HepG2 (cell line): ENCODE measurements around the gene PRSS27. TPM values are rescaled to one million over a fixed set of nuclear protein-coding genes. Genes with fewer than 3 reads are reported as not detected.

ENCODE experiments used
- AGO1 ChIP-seq: fragments of 200-400 bp; formaldehyde crosslinking; IDR thresholded peaks from 2 replicates; pipeline ENCODE4 v1.6.1; 2017; ENCODE audit warnings: mild to moderate bottlenecking, low read depth, low read length, moderate library complexity; ENCODE audit not compliant: poor library complexity, severe bottlenecking
- CENPX ChIP-seq: sonication (generic); formaldehyde crosslinking; IDR thresholded peaks from 2 replicates; pipeline ENCODE4 v1.9.0; 2021; ENCODE audit warnings: mild to moderate bottlenecking, missing genetic modification reagents, moderate library complexity
- DMTF1 ChIP-seq: sonication (generic); formaldehyde crosslinking; IDR thresholded peaks from 2 replicates; pipeline ENCODE4 v1.4.0; 2020; ENCODE audit warnings: mild to moderate bottlenecking, missing genetic modification reagents
- FLYWCH1 ChIP-seq: sonication (generic); formaldehyde crosslinking; IDR thresholded peaks from 2 replicates; pipeline ENCODE4 v1.8.1; 2023; ENCODE audit warnings: mild to moderate bottlenecking, missing genetic modification reagents
- HBP1 ChIP-seq: IDR thresholded peaks from 2 replicates; pipeline ENCODE4 v1.6.1; 2016; ENCODE audit warnings: low read depth, control low read depth
- MAF1 ChIP-seq: sonication (generic); formaldehyde crosslinking; IDR thresholded peaks from 2 replicates; pipeline ENCODE4 v1.5.0; 2020; ENCODE audit warnings: missing genetic modification reagents, borderline replicate concordance
- SKIL ChIP-seq: sonication (generic); formaldehyde crosslinking; IDR thresholded peaks from 2 replicates; pipeline ENCODE4 v1.8.0; 2022; ENCODE audit warnings: missing genetic modification reagents, mild to moderate bottlenecking, moderate library complexity, borderline replicate concordance
- THRA ChIP-seq: sonication (generic); formaldehyde crosslinking; IDR thresholded peaks from 2 replicates; pipeline ENCODE4 v1.4.0; 2020; ENCODE audit warnings: missing genetic modification reagents, borderline replicate concordance
- ZBTB34 ChIP-seq: sonication (generic); formaldehyde crosslinking; IDR thresholded peaks from 2 replicates; pipeline ENCODE4 v1.8.0; 2022; ENCODE audit warnings: mild to moderate bottlenecking, missing genetic modification reagents
- ZBTB7B ChIP-seq: sonication (generic); formaldehyde crosslinking; IDR thresholded peaks from 2 replicates; pipeline ENCODE4 v1.4.0; 2020; ENCODE audit warnings: missing genetic modification reagents
- ZNF142 ChIP-seq: sonication (generic); formaldehyde crosslinking; IDR thresholded peaks from 2 replicates; pipeline ENCODE4 v1.4.0; 2020; ENCODE audit warnings: missing genetic modification reagents
- ZNF75D ChIP-seq: sonication (generic); formaldehyde crosslinking; IDR thresholded peaks from 2 replicates; pipeline ENCODE4 v1.8.1; 2023; ENCODE audit warnings: missing genetic modification reagents, mild to moderate bottlenecking, borderline replicate concordance
- polyA plus RNA-seq, 8 experiments: library from polyadenylated mRNA; depleted of rRNA in 3 of 8; stranded (reverse) in 7 of 8; unstranded in 1 of 8; fragments of >200 nt; fragmentation: Illumina TruSeq in 4 of 8; extraction: Trizol in 4 of 8; gene quantifications; 2 replicates each; pipeline versions ENCODE4 v1.2.1 to v1.2.3, GENCODE V29; 2011 to 2016; ENCODE audit warnings: low read depth in 4 of 8, missing spikeins in 1 of 8, mixed read lengths in 1 of 8; ENCODE audit not compliant: insufficient read depth in 1 of 8
- total RNA-seq, 5 experiments: library from RNA; depleted of rRNA; stranded (reverse); fragments of >200 nt; fragmentation: Illumina TruSeq; extraction: Trizol; gene quantifications; 2 replicates each; pipeline ENCODE4 v1.2.3, GENCODE V29; 2016; ENCODE audit warnings: low read depth in 1 of 5

The PRSS27 gene
- total and polyA plus RNA-seq, 2 of the 13 experiments (the other 11 are each of a cell fraction or from before 2014, with no cell fraction given), result 0.20 to 0.73 TPM

- peak; percentile 25; the same call in 1 of the 2 replicates for TF ChIP-seq ZNF142 (CRISPR knock-in tag)
- peak; percentile 52; the same call in 1 of the 2 replicates for TF ChIP-seq ZBTB7B
- TF ChIP-seq SKIL (CRISPR knock-in tag), result 0 out of 2 replicates have a peak, but pooled peaks have one; percentile 26
- TF ChIP-seq CENPX, result no peak
- TF ChIP-seq MAF1 (CRISPR knock-in tag), result peak; percentile 25; the same call in 1 of the 2 replicates
- no peak for TF ChIP-seq ZNF75D
- no peak for TF ChIP-seq DMTF1 (CRISPR knock-in tag)
- TF ChIP-seq THRA, result 0 out of 2 replicates have a peak, but pooled peaks have one; percentile 7
- peak; percentile 63; the same call in 1 of the 2 replicates for TF ChIP-seq FLYWCH1 (CRISPR knock-in tag)
- TF ChIP-seq AGO1, result no peak
- 0 out of 2 replicates have a peak, but pooled peaks have one; percentile 21 for TF ChIP-seq HBP1 (CRISPR knock-in tag)
- TF ChIP-seq ZBTB34 (CRISPR knock-in tag), result 0 out of 2 replicates have a peak, but pooled peaks have one; percentile 33
These were observed 31.6 kb upstream of the PRSS27 start (continued) for GRCh38 chr16:2751577-2752034.
